CD14-positive monocyte (primary cell): ENCODE results near the gene SOWAHC. TPM values are rescaled to one million over a fixed set of nuclear protein-coding genes. Genes with fewer than 3 reads are reported as not detected.

Source experiments
- DNase-seq, 3 donors: peaks; one replicate each; pipeline ENCODE4 v3.0.0-alpha.2; 2011 to 2022
- H2AFZ ChIP-seq: 2 replicates; pipeline ENCODE4 v1.6.0; 2012; ENCODE audit warnings: mild to moderate bottlenecking, low read depth, low read length, inconsistent platforms; ENCODE audit not compliant: insufficient read depth, poor library complexity, severe bottlenecking
- H3K27ac ChIP-seq, 2 donors: 1 replicate in 1 of 2; 2 replicates in 1 of 2; pipeline ENCODE4 v1.5.1; 2012 to 2013; ENCODE audit warnings: low read length in 2 of 2, control low read depth in 1 of 2, inconsistent platforms in 1 of 2, low read depth in 1 of 2, mild to moderate bottlenecking in 1 of 2
- H3K27me3 ChIP-seq, 2 donors: one replicate each; pipeline versions ENCODE4 v1.6.0 to v1.6.1; 2011 to 2013; ENCODE audit warnings: low read length in 2 of 2; ENCODE audit not compliant: control insufficient read depth in 2 of 2, insufficient read depth in 2 of 2
- H3K36me3 ChIP-seq, 2 donors: replicated peaks in 1 of 2; 1 replicate in 1 of 2; 2 replicates in 1 of 2; pipeline versions ENCODE4 v1.5.1 to v1.6.1; 2012 to 2013; ENCODE audit warnings: low read length in 2 of 2, control low read depth in 1 of 2, inconsistent platforms in 1 of 2, mild to moderate bottlenecking in 1 of 2; ENCODE audit not compliant: insufficient read depth in 2 of 2, control insufficient read depth in 1 of 2
- H3K4me1 ChIP-seq, 2 donors: 1 replicate in 1 of 2; 2 replicates in 1 of 2; pipeline versions ENCODE4 v1.5.1 to v1.6.1; 2012 to 2013; ENCODE audit warnings: low read length in 2 of 2, control low read depth in 1 of 2, inconsistent platforms in 1 of 2, mild to moderate bottlenecking in 1 of 2, moderate library complexity in 1 of 2; ENCODE audit not compliant: insufficient read depth in 2 of 2, control insufficient read depth in 1 of 2
- H3K4me2 ChIP-seq: replicated peaks from 2 replicates; pipeline ENCODE3; 2012; ENCODE audit warnings: low read length, moderate library complexity, mild to moderate bottlenecking; ENCODE audit not compliant: poor library complexity, severe bottlenecking; ENCODE audit errors: extremely low read depth
- H3K4me3 ChIP-seq, 3 experiments: fragments of 200-600 bp in 1 of 3; sonication (generic) in 1 of 3; replicated peaks in 1 of 3; 1 replicate in 2 of 3; 2 replicates in 1 of 3; pipeline ENCODE4 v1.5.1; 2011 to 2013; ENCODE audit warnings: low read length in 3 of 3, mild to moderate bottlenecking in 3 of 3, control low read depth in 2 of 3, low read depth in 2 of 3, inconsistent platforms in 1 of 3, moderate library complexity in 1 of 3
- H3K79me2 ChIP-seq: 2 replicates; pipeline ENCODE4 v1.6.0; 2012; ENCODE audit warnings: mild to moderate bottlenecking, control low read depth, inconsistent platforms, low read length, moderate library complexity; ENCODE audit not compliant: insufficient read depth
- H3K9ac ChIP-seq: 2 replicates; pipeline ENCODE4 v1.6.0; 2017; ENCODE audit warnings: low read length, mild to moderate bottlenecking; ENCODE audit not compliant: insufficient read depth, poor library complexity, severe bottlenecking
- H3K9me3 ChIP-seq, 2 donors: replicated peaks in 1 of 2; 1 replicate in 1 of 2; 2 replicates in 1 of 2; pipeline versions ENCODE4 v1.5.1 to v1.6.1; 2012 to 2013; ENCODE audit warnings: low read length in 2 of 2, control low read depth in 1 of 2; ENCODE audit not compliant: control insufficient read depth in 1 of 2, insufficient read depth in 1 of 2
- H4K20me1 ChIP-seq: 2 replicates; pipeline ENCODE4 v1.6.0; 2012; ENCODE audit warnings: mild to moderate bottlenecking, low read length, control low read depth, moderate library complexity; ENCODE audit not compliant: insufficient read depth
- H3K27ac Mint-ChIP-seq, 7 donors: one replicate each; pipeline ENCODE4 v1.8.0; 2020; ENCODE audit warnings: mild to moderate bottlenecking in 7 of 7, mixed read lengths in 7 of 7, moderate library complexity in 6 of 7, inconsistent platforms in 2 of 7
- H3K27me3 Mint-ChIP-seq, 3 donors: one replicate each; pipeline ENCODE4 v1.8.0; 2021 to 2022; ENCODE audit warnings: low read depth in 3 of 3, mild to moderate bottlenecking in 3 of 3, mixed read lengths in 3 of 3, moderate library complexity in 3 of 3, inconsistent platforms in 1 of 3
- H3K36me3 Mint-ChIP-seq, 2 donors: one replicate each; pipeline ENCODE4 v1.8.0; 2020; ENCODE audit warnings: mixed read lengths in 2 of 2, inconsistent platforms in 1 of 2, mild to moderate bottlenecking in 1 of 2
- H3K4me1 Mint-ChIP-seq: one replicate; pipeline ENCODE4 v1.8.0; 2020; ENCODE audit warnings: mild to moderate bottlenecking, mixed read lengths
- H3K4me3 Mint-ChIP-seq, 2 donors: one replicate each; pipeline ENCODE4 v1.8.0; 2020; ENCODE audit warnings: mild to moderate bottlenecking in 2 of 2, mixed read lengths in 2 of 2, moderate library complexity in 1 of 2
- H3K9me3 Mint-ChIP-seq, 7 donors: one replicate each; pipeline ENCODE4 v1.8.0; 2020 to 2022; ENCODE audit warnings: mixed read lengths in 7 of 7, mild to moderate bottlenecking in 6 of 7, moderate library complexity in 6 of 7, inconsistent platforms in 2 of 7
- CTCF ChIP-seq: fragments of 200-600 bp; IDR thresholded peaks from one replicate; pipeline ENCODE4 v1.8.0; 2022; ENCODE audit warnings: antibody characterized with exemption, mild to moderate bottlenecking
- WGBS: methylation state at CpG from one replicate; pipeline ENCODE4 v1.1.5; 2013; ENCODE audit warnings: missing lambda C conversion rate; ENCODE audit not compliant: insufficient coverage; 5-methylcytosine and 5-hydroxymethylcytosine counted together
- intact Hi-C, 2 donors: fragments of 100-400 bp; cut with micrococcal nuclease; formaldehyde crosslinking; loops; one replicate each; pipeline versions ENCODE4 v1.15.0 to v1.15.1; 2023
- polyA plus RNA-seq, 3 donors: library from polyadenylated mRNA; depleted of rRNA in 1 of 3; unstranded in 2 of 3; stranded (reverse) in 1 of 3; fragments of 300-500 nt in 2 of 3; fragments of >200 nt in 1 of 3; fragmentation: Illumina TruSeq in 2 of 3; gene quantifications; 1 replicate in 2 of 3; 2 replicates in 1 of 3; pipeline ENCODE4 v1.2.3, GENCODE V29; 2012 to 2021

SOWAHC gene
- polyA plus RNA-seq, 3 donors = 1.1 to 3.4 (median 2.7) TPM

- Histone ChIP-seq H3K79me2 (no peaks in the 10 kb centered on the region), H2AFZ (no peak overlapping the region), H3K4me1 (no peaks in the 10 kb centered on the region), H3K4me2 (no peak overlapping the region), H3K36me3 (no peaks in the 10 kb centered on the region), H3K9ac (no peak overlapping the region), H4K20me1 (peaks cover 7% of the 10 kb centered on the region), H3K9me3 (no peaks in the 10 kb centered on the region), H3K4me3 (no peak overlapping the region), H3K27me3 (peaks cover 3 to 6% of the 10 kb centered on the region in 2 donors), H3K27ac (no peak overlapping the region)
- 93% methylated on average over 1 of the region's 3 CpGs for WGBS
- H3K27ac Mint-ChIP-seq = no peak overlapping the region
- H3K27me3 Mint-ChIP-seq = peaks cover 7 to 26% (median 23%) of the 10 kb centered on the region in 3 donors
- no peak for TF ChIP-seq CTCF
- no peaks in the 10 kb centered on the region for H3K9me3 Mint-ChIP-seq
- no peak for DNase-seq
- H3K4me3 Mint-ChIP-seq = no peak overlapping the region
- intact Hi-C loops = no loop called here
- no peaks in the 10 kb centered on the region for H3K36me3 Mint-ChIP-seq
- no peaks in the 10 kb centered on the region for H3K4me1 Mint-ChIP-seq
These were observed 16.9 kb upstream of the SOWAHC start for GRCh38 chr2:109597283-109597682.

GRCh38 chr2:109601783-109602182 lies 12.4 kb upstream of the SOWAHC start:
- 94% methylated on average over 4 of the region's 6 CpGs for WGBS
- no peaks in the 10 kb centered on the region for H3K9me3 ChIP-seq
- H3K9ac ChIP-seq = no peak overlapping the region
- H3K4me1 ChIP-seq = no peaks in the 10 kb centered on the region
- DNase-seq = no peak
- H3K4me1 Mint-ChIP-seq = no peaks in the 10 kb centered on the region
- H3K36me3 ChIP-seq = no peaks in the 10 kb centered on the region
- H3K27me3 Mint-ChIP-seq = peaks cover 15 to 38% (median 27%) of the 10 kb centered on the region in 3 donors
- no peak for TF ChIP-seq CTCF
- no peaks in the 10 kb centered on the region for H3K9me3 Mint-ChIP-seq
- H3K4me3 ChIP-seq = no peak overlapping the region
- no peak overlapping the region for H3K4me2 ChIP-seq
- no peaks in the 10 kb centered on the region for H3K36me3 Mint-ChIP-seq
- H4K20me1 ChIP-seq = peaks cover 4% of the 10 kb centered on the region
- H3K79me2 ChIP-seq = no peaks in the 10 kb centered on the region
- H3K27ac Mint-ChIP-seq = peak overlapping the region in 1 of 7 donors; percentile 19
- peaks cover 6 to 9% of the 10 kb centered on the region in 2 donors for H3K27me3 ChIP-seq
- intact Hi-C loops = no loop called here
- H3K27ac ChIP-seq = no peak overlapping the region
- no peak overlapping the region for H2AFZ ChIP-seq
- no peak overlapping the region for H3K4me3 Mint-ChIP-seq
